ENCODE results near the gene PCMTD2. TPM values are rescaled to one million over a fixed set of nuclear protein-coding genes. Genes with fewer than 3 reads are reported as not detected.
"Not testable (repeated sequence)": the region's sequence is repeated elsewhere in the genome, so short reads cannot be mapped to it uniquely, and the experiment has no call there.

The PCMTD2 gene
- total and polyA plus RNA-seq, 9 donors, result 32.0 to 96.3 (median 78.7) TPM

DNA sequence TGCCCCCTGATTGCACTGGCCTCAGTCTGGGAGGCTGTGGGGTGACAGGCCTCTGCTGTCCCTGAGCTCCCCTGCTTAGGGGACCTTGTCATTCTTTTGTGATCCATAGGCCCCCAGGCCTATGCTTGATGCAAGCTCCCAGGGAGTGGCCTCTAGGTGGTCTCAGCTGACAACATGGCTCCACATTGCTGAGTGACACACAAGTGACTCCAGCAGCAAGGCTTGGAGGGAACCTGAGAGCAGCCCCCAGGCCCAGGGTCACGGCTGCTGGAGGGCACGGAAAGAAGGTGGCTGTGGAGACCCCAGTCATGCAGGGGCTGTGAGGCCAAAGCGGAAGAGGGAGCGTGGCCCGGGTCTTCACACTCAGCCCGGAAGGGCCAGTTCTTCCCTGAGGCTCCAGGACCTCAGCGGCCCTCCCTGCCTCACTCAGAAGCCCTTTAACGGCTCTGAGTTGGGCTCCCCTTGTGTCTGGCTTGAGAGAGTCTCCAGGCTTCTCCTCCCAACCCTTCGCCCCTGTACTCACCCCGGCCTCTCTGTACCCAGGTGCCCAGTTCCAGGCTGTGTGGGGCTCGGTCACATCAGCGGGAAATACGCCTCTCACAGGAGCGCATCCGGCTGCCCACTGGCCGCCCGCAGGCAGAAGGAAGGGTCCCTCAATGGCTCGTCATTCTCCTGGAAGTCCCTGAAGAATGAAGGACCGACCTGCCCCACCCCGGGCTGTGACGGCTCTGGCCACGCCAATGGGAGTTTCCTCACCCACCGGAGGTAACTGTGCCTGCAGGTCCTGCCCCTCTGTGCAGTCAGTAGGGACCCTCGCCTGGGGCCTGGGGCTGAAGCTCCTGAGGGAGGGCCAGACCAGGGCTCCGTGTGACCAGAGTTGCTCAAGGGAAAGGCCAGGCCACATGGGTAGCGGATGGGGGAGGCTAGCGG is 23.7 kb upstream of the PCMTD2 start:
- WGBS, 3 donors, result 92% methylated on average over 27 of the region's 27 CpGs

GRCh38 chr20:64232794-64233193 is 22.8 kb upstream of the PCMTD2 start:
- Histone ChIP-seq H3K9me3 (no peaks in the 10 kb centered on the region), H3K27ac (no peak overlapping the region), H3K27me3 (no peaks in the 10 kb centered on the region), H3K36me3 (no peaks in the 10 kb centered on the region), H3K4me3 (no peak overlapping the region), H3K4me1 (ENCODE audit: insufficient read depth) (no peaks in the 10 kb centered on the region)
- WGBS, 3 donors, result 69 to 82% (median 79%) methylated on average over 3 of the region's 3 CpGs
- intact Hi-C loops (cut with DNase I), result no loop called here
- TF ChIP-seq CTCF (IDR thresholded peaks at IDR 0.05), result no peak
- no peak for TF ChIP-seq EP300 (IDR thresholded peaks at IDR 0.05)
- peak in 1 of 5 donors; percentile 19 for DNase-seq

More for the DNA sequence above, 23.7 kb upstream of the PCMTD2 start:
- TF ChIP-seq CTCF (IDR thresholded peaks at IDR 0.05) (no peak), POLR2A (IDR thresholded peaks at IDR 0.05) (no peak), EP300 (IDR thresholded peaks at IDR 0.05) (no peak)
- intact Hi-C loops (cut with DNase I), result no loop called here
- DNase-seq, result peak in 1 of 5 donors; percentile 19
- H3K27me3 ChIP-seq, result no peaks in the 10 kb centered on the region
- H3K4me1 ChIP-seq (ENCODE audit: insufficient read depth), result no peaks in the 10 kb centered on the region
- H3K27ac ChIP-seq, result no peak overlapping the region
- H3K36me3 ChIP-seq, result no peaks in the 10 kb centered on the region
- no peak overlapping the region for H3K4me3 ChIP-seq
- no peaks in the 10 kb centered on the region for H3K9me3 ChIP-seq

DNA sequence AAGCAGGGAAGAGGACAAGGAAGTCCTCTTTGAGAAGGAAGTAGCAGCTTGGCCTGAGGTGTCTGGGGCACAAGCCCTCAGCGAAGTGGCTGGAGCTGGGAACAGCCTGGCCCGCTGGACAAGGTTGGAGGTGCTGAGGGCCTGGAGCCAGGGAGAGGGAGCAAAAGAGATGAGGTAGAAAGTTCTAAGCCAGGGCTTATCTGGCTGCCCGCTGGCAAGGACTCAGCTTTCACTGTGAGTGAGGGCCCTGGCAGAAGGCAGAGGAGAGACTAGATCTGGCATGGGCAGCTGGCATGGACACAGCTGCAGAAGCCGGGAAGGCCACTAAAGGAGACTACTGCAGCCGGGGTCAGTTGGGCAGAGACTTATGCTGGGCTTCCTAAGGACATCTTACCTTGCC is 21.8 kb upstream of the PCMTD2 start:
- intact Hi-C loops (cut with DNase I), result no loop called here

DNA sequence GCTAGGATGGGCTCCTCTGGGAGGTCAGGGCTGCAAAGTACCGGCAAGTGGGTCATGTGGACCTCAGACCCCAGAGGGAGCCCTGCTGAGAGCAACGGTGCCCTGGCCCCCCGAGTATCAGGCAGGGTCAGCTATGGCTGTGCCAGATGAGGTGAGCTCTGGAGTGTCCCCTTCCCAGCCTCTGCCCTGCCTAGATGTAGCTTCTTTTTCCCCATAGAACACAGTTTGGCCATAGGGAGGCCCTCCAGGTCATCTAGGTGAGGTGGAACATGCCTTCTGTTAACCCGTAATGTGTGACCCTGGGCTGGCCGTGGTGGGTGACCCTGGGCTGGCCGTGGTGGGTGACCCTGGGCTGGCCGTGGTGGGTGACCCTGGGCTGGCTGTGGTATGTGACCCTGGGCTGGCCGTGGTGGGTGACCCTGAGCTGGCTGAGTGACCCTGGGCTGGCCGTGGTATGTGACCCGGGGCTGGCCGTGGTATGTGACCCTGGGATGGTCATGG is 21.2 kb upstream of the PCMTD2 start:
- WGBS, 3 donors, result 79 to 92% (median 84%) methylated on average over 10 to 11 of the region's 11 CpGs
- TF ChIP-seq CTCF (IDR thresholded peaks at IDR 0.05) (no peak), EP300 (IDR thresholded peaks at IDR 0.05) (no peak), POLR2A (IDR thresholded peaks at IDR 0.05) (no peak)
- Histone ChIP-seq H3K9me3 (no peaks in the 10 kb centered on the region), H3K27ac (no peak overlapping the region), H3K4me3 (no peak overlapping the region), H3K27me3 (no peaks in the 10 kb centered on the region), H3K36me3 (no peaks in the 10 kb centered on the region), H3K4me1 (ENCODE audit: insufficient read depth) (no peaks in the 10 kb centered on the region)
- intact Hi-C loops (cut with DNase I), result no loop called here
- DNase-seq, result peak in 1 of 5 donors; percentile 15

More for the DNA sequence above, 21.8 kb upstream of the PCMTD2 start:
- no peak overlapping the region for H3K4me3 ChIP-seq
- no peaks in the 10 kb centered on the region for H3K4me1 ChIP-seq (ENCODE audit: insufficient read depth)
- no peak for TF ChIP-seq POLR2A (IDR thresholded peaks at IDR 0.05)
- TF ChIP-seq EP300 (IDR thresholded peaks at IDR 0.05), result no peak
- TF ChIP-seq CTCF (IDR thresholded peaks at IDR 0.05), result no peak
- peak in 1 of 5 donors; percentile 32 for DNase-seq
- 71 to 77% (median 76%) methylated on average over 5 of the region's 5 CpGs for WGBS, 3 donors
- H3K27ac ChIP-seq, result no peak overlapping the region
- H3K9me3 ChIP-seq, result no peaks in the 10 kb centered on the region
- H3K27me3 ChIP-seq, result no peaks in the 10 kb centered on the region
- no peaks in the 10 kb centered on the region for H3K36me3 ChIP-seq

DNA sequence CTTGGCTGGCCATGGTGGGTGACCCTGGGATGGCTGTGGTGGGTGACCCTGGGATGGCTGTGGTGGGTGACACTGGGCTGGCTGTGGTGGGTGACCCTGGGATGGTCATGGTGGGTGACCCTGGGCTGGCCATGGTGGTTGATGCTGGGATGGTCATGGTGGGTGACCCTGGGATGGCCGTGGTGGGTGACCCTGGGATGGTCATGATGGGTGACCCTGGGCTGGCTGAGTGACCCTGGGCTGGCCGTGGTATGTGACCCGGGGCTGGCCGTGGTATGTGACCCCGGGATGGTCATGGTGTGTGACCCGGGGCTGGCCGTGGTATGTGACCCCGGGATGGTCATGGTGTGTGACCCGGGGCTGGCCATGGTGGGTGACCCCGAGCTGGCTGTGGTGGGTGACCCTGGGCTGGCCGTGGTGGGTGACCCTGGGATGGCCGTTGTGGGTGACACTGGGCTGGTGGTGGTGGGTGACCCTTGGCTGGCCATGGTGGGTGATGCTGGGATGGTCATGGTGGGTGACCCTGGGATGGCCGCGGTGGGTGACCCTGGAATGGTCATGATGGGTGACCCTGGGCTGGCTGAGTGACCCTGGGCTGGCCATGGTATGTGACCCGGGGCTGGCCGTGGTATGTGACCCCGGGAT is 20.5 kb upstream of the PCMTD2 start:
- intact Hi-C loops (cut with DNase I); H3K36me3 ChIP-seq; H3K27me3 ChIP-seq; H3K4me3 ChIP-seq; H3K9me3 ChIP-seq; H3K4me1 ChIP-seq (ENCODE audit: insufficient read depth); H3K27ac ChIP-seq: not testable (repeated sequence)
- DNase-seq, result peak in 1 of 5 donors; percentile 19
- 83 to 95% (median 88%) methylated on average over 7 to 13 of the region's 17 CpGs for WGBS, 3 donors
